ENCODE results near the gene RBBP8.

Gene RBBP8

GRCh38 chr18:22987547-22988189, 54.5 kb downstream of the RBBP8 start:
- H3K4me3 ChIP-seq (ENCODE audit: low read depth, low read length), result no peak overlapping the region
- DNase-seq (ENCODE audit: low read depth), result no peak
- no peak for TF ChIP-seq CTCF (IDR thresholded peaks at IDR 0.05; ENCODE audit: insufficient read depth, low read depth, low read length, missing control alignments)

DNA sequence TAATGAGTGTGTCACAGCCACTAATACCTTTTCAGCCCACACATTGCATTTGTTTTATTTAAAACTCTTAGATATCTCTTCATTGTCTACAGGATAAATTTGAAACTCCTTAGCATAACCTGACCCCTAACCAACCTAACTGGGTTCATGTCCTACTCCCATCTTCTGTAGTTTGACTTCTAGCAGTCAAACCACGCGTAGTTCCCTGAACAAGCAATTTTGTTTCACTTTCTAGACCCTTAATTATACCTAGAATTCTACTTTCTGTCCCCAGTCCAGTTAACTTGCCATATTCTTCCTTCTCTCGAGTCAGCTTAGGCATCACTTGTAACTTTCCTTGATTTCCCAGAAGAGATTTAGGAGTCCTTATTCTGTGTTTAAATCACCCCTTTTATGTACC, 55.1 kb downstream of the RBBP8 start:
- peak; percentile 19 for DNase-seq (ENCODE audit: low read depth)
- no peak overlapping the region for H3K4me3 ChIP-seq (ENCODE audit: low read depth, low read length)
- no peak for TF ChIP-seq CTCF (IDR thresholded peaks at IDR 0.05; ENCODE audit: insufficient read depth, low read depth, low read length, missing control alignments)

GRCh38 chr18:22998344-22998743, 65.2 kb downstream of the RBBP8 start:
- TF ChIP-seq CTCF (IDR thresholded peaks at IDR 0.05; ENCODE audit: insufficient read depth, low read depth, low read length, missing control alignments), result no peak
- DNase-seq (ENCODE audit: low read depth), result no peak

GRCh38 chr18:22999212-22999611, 66.1 kb downstream of the RBBP8 start:
- TF ChIP-seq CTCF (IDR thresholded peaks at IDR 0.05; ENCODE audit: insufficient read depth, low read depth, low read length, missing control alignments), result no peak
- no peak for DNase-seq (ENCODE audit: low read depth)

More at GRCh38 chr18:22998344-22998743, 65.2 kb downstream of the RBBP8 start:
- no peak overlapping the region for H3K4me3 ChIP-seq (ENCODE audit: low read depth, low read length)

DNA sequence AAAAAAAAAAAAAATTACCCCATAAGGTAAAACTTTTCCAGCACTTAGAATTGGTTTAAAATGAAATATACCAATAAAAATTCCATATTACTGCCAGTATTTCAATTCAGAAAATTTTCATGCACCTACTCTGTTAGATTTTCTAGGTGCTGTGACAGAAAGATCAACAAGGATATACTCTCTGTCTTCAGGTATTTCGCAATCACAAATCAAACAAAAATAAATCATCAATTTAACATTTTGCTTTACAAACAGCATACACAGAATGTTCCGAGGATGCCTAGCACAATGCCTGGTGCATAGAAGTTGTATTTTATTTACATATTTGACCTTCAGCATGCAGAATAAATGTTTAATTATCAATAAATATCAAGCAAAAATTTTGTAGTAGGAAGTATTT, 66.5 kb downstream of the RBBP8 start:
- DNase-seq (ENCODE audit: low read depth), result no peak
- H3K4me3 ChIP-seq (ENCODE audit: low read depth, low read length), result no peak overlapping the region
- TF ChIP-seq CTCF (IDR thresholded peaks at IDR 0.05; ENCODE audit: insufficient read depth, low read depth, low read length, missing control alignments), result no peak

More at GRCh38 chr18:22999212-22999611, 66.1 kb downstream of the RBBP8 start:
- H3K4me3 ChIP-seq (ENCODE audit: low read depth, low read length), result no peak overlapping the region

DNA sequence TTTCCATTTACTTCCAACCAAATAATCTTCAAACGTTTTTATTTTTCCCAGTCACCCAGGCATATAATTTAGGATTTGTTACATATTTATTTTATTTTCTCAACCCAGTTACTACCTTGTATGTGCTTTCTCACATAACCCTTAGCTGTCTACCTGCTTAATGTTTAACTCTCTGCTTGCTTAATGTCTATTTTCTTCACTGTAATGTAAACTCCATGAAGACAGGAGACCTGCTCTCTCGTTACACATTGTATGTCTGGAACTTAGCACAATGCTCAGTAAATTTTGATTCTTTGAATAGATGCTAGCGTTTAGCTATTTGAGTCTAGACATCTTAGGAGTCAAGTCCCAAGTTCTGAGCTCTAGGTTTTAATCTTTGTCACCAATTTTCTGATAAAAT, 70.2 kb downstream of the RBBP8 start:
- no peak for TF ChIP-seq CTCF (IDR thresholded peaks at IDR 0.05; ENCODE audit: insufficient read depth, low read depth, low read length, missing control alignments)
- DNase-seq (ENCODE audit: low read depth), result no peak
- no peak overlapping the region for H3K4me3 ChIP-seq (ENCODE audit: low read depth, low read length)

DNA sequence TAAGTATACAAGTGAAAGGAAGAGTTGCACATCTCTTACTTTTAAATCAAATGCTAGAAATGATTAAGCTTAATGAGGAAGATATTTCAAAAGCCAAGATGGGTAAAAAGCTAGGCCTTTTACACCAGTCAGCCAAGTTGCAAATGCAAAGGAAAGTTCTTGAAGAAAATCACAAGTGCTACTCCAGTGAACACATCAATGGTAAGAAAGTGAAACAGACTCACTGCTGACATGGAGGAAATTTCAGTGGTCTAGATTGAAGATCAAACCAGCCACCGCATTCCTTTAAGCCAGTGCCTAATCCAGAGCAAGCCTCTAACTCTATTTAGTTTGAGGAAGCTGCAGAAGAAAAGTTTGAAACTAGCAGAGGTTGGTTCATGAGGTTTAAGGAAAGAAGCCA, 79.1 kb downstream of the RBBP8 start:
- peak; percentile 24 for DNase-seq (ENCODE audit: low read depth)
- no peak for TF ChIP-seq CTCF (IDR thresholded peaks at IDR 0.05; ENCODE audit: insufficient read depth, low read depth, low read length, missing control alignments)
- no peak overlapping the region for H3K4me3 ChIP-seq (ENCODE audit: low read depth, low read length)

Data from GM12865 (cell line).